HepG2 (cell line): ENCODE measurements around the gene ZACN. TPM values are rescaled to one million over a fixed set of nuclear protein-coding genes. Genes with fewer than 3 reads are reported as not detected.

Experiments used
- ASH2L ChIP-seq: fragments of 300-600, 200-600 bp; sonication (generic); IDR thresholded peaks from 2 replicates; pipeline ENCODE4 v1.7.0; 2017; ENCODE audit warnings: low read depth, mild to moderate bottlenecking, moderate library complexity, mixed read lengths, low read length; ENCODE audit not compliant: insufficient read length
- HNRNPUL1 ChIP-seq: fragments of 200-400 bp; formaldehyde crosslinking; IDR thresholded peaks from 2 replicates; pipeline ENCODE4 v1.6.1; 2017; ENCODE audit warnings: low read depth, mild to moderate bottlenecking, low read length, moderate library complexity
- PAXIP1 ChIP-seq: sonication (generic); formaldehyde crosslinking; conservative IDR thresholded peaks from 2 replicates; pipeline ENCODE4 v1.4.0; 2020; ENCODE audit warnings: mild to moderate bottlenecking, missing genetic modification reagents, moderate library complexity
- PRMT3 ChIP-seq: sonication (generic); formaldehyde crosslinking; IDR thresholded peaks from 2 replicates; pipeline ENCODE4 v1.8.1; 2022; ENCODE audit warnings: low read depth, mild to moderate bottlenecking, moderate library complexity, missing genetic modification reagents, borderline replicate concordance
- RCOR2 ChIP-seq: IDR thresholded peaks from 2 replicates; pipeline ENCODE4 v1.6.1; 2016; ENCODE audit warnings: missing biosample characterization, missing genetic modification reagents
- SNAPC2 ChIP-seq: sonication (generic); formaldehyde crosslinking; IDR thresholded peaks from 2 replicates; pipeline ENCODE4 v1.8.1; 2022; ENCODE audit warnings: mild to moderate bottlenecking, missing genetic modification reagents
- ZNF3 ChIP-seq: IDR thresholded peaks from 2 replicates; pipeline ENCODE4 v1.7.0; 2017; ENCODE audit warnings: inconsistent platforms
- ZNF331 ChIP-seq: sonication (generic); formaldehyde crosslinking; IDR thresholded peaks from 2 replicates; pipeline ENCODE4 v1.4.0; 2020; ENCODE audit warnings: missing genetic modification reagents
- ZNF501 ChIP-seq: sonication (generic); formaldehyde crosslinking; IDR thresholded peaks from 2 replicates; pipeline ENCODE4 v1.5.1; 2020; ENCODE audit warnings: mild to moderate bottlenecking, moderate library complexity, missing genetic modification reagents
- ZNF552 ChIP-seq: sonication (generic); formaldehyde crosslinking; IDR thresholded peaks from 2 replicates; pipeline ENCODE4 v1.9.0; 2022; ENCODE audit warnings: missing genetic modification reagents, mild to moderate bottlenecking, borderline replicate concordance
- ZNF672 ChIP-seq: sonication (generic); formaldehyde crosslinking; IDR thresholded peaks from 2 replicates; pipeline ENCODE4 v1.8.1; 2022; ENCODE audit warnings: missing genetic modification reagents
- ZNF788 ChIP-seq: sonication (generic); formaldehyde crosslinking; IDR thresholded peaks from 2 replicates; pipeline ENCODE4 v1.5.0; 2020; ENCODE audit warnings: mild to moderate bottlenecking, missing genetic modification reagents, borderline replicate concordance
- polyA plus RNA-seq, 8 experiments: library from polyadenylated mRNA; depleted of rRNA in 3 of 8; stranded (reverse) in 7 of 8; unstranded in 1 of 8; fragments of >200 nt; fragmentation: Illumina TruSeq in 4 of 8; extraction: Trizol in 4 of 8; gene quantifications; 2 replicates each; pipeline versions ENCODE4 v1.2.1 to v1.2.3, GENCODE V29; 2011 to 2016; ENCODE audit warnings: low read depth in 4 of 8, missing spikeins in 1 of 8, mixed read lengths in 1 of 8; ENCODE audit not compliant: insufficient read depth in 1 of 8
- total RNA-seq, 5 experiments: library from RNA; depleted of rRNA; stranded (reverse); fragments of >200 nt; fragmentation: Illumina TruSeq; extraction: Trizol; gene quantifications; 2 replicates each; pipeline ENCODE4 v1.2.3, GENCODE V29; 2016; ENCODE audit warnings: low read depth in 1 of 5
- TF ChIP-seq, protein P1 (sequence below): sonication (generic); formaldehyde crosslinking; IDR thresholded peaks from 2 replicates; pipeline ENCODE4 v1.4.0; 2020; ENCODE audit warnings: mild to moderate bottlenecking, missing genetic modification reagents, borderline replicate concordance
- TF ChIP-seq, protein P2 (sequence below): sonication (generic); formaldehyde crosslinking; IDR thresholded peaks from 2 replicates; pipeline ENCODE4 v1.5.0; 2020; ENCODE audit warnings: mild to moderate bottlenecking, missing genetic modification reagents
- TF ChIP-seq, protein P3 (sequence below): sonication (generic); formaldehyde crosslinking; conservative IDR thresholded peaks from 2 replicates; pipeline ENCODE4 v1.4.0; 2020; ENCODE audit warnings: missing genetic modification reagents

The ZACN gene
- total and polyA plus RNA-seq, 2 of the 13 experiments (the other 11 are each of a cell fraction or from before 2014, with no cell fraction given): 0.11 to 0.15 TPM

GRCh38 chr17:76072148-76072858 lies 6.7 kb upstream of the ZACN start, which contains the start of gene SRP68 (continued):
- TF ChIP-seq, protein P1, sequence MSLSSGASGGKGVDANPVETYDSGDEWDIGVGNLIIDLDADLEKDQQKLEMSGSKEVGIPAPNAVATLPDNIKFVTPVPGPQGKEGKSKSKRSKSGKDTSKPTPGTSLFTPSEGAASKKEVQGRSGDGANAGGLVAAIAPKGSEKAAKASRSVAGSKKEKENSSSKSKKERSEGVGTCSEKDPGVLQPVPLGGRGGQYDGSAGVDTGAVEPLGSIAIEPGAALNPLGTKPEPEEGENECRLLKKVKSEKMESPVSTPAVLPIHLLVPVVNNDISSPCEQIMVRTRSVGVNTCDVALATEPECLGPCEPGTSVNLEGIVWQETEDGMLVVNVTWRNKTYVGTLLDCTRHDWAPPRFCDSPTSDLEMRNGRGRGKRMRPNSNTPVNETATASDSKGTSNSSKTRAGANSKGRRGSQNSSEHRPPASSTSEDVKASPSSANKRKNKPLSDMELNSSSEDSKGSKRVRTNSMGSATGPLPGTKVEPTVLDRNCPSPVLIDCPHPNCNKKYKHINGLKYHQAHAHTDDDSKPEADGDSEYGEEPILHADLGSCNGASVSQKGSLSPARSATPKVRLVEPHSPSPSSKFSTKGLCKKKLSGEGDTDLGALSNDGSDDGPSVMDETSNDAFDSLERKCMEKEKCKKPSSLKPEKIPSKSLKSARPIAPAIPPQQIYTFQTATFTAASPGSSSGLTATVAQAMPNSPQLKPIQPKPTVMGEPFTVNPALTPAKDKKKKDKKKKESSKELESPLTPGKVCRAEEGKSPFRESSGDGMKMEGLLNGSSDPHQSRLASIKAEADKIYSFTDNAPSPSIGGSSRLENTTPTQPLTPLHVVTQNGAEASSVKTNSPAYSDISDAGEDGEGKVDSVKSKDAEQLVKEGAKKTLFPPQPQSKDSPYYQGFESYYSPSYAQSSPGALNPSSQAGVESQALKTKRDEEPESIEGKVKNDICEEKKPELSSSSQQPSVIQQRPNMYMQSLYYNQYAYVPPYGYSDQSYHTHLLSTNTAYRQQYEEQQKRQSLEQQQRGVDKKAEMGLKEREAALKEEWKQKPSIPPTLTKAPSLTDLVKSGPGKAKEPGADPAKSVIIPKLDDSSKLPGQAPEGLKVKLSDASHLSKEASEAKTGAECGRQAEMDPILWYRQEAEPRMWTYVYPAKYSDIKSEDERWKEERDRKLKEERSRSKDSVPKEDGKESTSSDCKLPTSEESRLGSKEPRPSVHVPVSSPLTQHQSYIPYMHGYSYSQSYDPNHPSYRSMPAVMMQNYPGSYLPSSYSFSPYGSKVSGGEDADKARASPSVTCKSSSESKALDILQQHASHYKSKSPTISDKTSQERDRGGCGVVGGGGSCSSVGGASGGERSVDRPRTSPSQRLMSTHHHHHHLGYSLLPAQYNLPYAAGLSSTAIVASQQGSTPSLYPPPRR (CRISPR knock-in tag): peak; percentile 72; the same call in 1 of the 2 replicates
- no peak for TF ChIP-seq HNRNPUL1
- peak; percentile 77; the same call in 1 of the 2 replicates for TF ChIP-seq ZNF552 (CRISPR knock-in tag)
- TF ChIP-seq PRMT3: no peak
- TF ChIP-seq ZNF3 (CRISPR knock-in tag): 0 out of 2 replicates have a peak, but pooled peaks have one; percentile 29
- peak; percentile 97 for TF ChIP-seq ZNF331 (CRISPR knock-in tag)
- TF ChIP-seq ZNF788: peak; percentile 88
- TF ChIP-seq ZNF672: 0 out of 2 replicates have a peak, but pooled peaks have one; percentile 68
- TF ChIP-seq ASH2L: peak; percentile 95
- TF ChIP-seq, protein P2, sequence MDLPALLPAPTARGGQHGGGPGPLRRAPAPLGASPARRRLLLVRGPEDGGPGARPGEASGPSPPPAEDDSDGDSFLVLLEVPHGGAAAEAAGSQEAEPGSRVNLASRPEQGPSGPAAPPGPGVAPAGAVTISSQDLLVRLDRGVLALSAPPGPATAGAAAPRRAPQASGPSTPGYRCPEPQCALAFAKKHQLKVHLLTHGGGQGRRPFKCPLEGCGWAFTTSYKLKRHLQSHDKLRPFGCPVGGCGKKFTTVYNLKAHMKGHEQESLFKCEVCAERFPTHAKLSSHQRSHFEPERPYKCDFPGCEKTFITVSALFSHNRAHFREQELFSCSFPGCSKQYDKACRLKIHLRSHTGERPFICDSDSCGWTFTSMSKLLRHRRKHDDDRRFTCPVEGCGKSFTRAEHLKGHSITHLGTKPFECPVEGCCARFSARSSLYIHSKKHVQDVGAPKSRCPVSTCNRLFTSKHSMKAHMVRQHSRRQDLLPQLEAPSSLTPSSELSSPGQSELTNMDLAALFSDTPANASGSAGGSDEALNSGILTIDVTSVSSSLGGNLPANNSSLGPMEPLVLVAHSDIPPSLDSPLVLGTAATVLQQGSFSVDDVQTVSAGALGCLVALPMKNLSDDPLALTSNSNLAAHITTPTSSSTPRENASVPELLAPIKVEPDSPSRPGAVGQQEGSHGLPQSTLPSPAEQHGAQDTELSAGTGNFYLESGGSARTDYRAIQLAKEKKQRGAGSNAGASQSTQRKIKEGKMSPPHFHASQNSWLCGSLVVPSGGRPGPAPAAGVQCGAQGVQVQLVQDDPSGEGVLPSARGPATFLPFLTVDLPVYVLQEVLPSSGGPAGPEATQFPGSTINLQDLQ (CRISPR knock-in tag): peak; percentile 97
- TF ChIP-seq PAXIP1 (CRISPR knock-in tag): peak; percentile 62
- no peak for TF ChIP-seq SNAPC2 (CRISPR knock-in tag)
- TF ChIP-seq, protein P3, sequence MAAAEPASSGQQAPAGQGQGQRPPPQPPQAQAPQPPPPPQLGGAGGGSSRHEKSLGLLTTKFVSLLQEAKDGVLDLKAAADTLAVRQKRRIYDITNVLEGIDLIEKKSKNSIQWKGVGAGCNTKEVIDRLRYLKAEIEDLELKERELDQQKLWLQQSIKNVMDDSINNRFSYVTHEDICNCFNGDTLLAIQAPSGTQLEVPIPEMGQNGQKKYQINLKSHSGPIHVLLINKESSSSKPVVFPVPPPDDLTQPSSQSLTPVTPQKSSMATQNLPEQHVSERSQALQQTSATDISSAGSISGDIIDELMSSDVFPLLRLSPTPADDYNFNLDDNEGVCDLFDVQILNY (CRISPR knock-in tag): peak; percentile 57
- peak; percentile 98 for TF ChIP-seq ZNF501
- TF ChIP-seq RCOR2 (CRISPR knock-in tag): no peak
